ENCODE results near the gene TRPM1.
"Not testable (repeated sequence)": the region's sequence is repeated elsewhere in the genome, so short reads cannot be mapped to it uniquely, and the experiment has no call there.

TRPM1 gene

DNA sequence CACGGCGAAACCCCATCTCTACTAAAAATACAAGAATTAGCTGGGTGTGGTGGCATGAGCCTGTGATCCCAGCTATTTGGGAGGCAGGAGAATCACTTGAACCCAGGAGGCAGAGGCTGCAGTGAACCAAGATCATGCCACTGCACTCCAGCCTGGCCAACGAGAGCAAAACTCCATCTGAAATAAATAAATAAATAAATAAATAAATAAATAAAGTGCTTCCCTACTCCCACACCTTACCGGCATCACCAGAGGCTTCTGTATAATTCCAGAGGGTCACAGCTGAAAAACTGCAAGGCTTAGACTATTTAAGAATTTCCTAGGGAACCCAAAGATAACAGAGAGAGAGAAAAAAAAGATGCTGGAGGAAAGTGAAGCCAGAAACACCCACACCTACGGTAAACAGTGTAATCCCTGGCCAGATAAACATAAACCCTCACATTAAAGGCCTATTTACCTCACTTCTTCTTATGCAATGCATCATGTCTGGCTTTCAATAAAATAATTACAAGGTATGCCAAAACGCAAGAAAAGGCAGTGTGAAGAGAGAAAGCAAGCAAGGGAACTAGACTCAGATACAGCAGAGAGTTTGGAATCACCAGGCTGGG is 15.0 kb upstream of the TRPM1 start:
- DNase-seq (ENCODE audit: low read depth): no peak

DNA sequence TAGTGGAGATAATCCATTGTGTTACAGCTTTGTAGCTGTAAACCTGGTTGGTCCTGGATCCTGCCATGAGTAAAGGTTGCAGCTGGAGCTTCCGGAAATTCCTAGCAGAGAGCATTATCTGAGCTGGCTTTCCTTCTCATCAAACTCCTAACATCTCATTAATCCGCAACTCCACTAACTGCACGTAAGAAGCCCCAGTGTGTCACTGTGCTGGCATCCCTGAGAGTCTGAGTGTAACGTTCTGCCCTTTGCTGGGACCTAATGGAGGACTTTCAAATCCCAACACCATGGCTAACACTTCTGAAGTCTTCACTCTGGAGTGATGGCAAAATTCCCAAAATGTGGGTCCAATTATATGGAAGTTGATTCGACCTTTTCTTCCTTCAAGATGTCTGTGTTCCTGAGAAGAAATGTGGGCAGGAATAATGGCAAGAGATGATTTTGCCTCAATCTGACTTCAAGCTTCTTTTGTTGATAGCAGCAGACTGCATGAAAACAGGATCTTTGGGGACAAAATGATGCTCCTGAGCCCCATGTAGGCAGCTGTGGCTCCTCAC is 9.6 kb upstream of the TRPM1 start:
- no peak for DNase-seq (ENCODE audit: low read depth)

DNA sequence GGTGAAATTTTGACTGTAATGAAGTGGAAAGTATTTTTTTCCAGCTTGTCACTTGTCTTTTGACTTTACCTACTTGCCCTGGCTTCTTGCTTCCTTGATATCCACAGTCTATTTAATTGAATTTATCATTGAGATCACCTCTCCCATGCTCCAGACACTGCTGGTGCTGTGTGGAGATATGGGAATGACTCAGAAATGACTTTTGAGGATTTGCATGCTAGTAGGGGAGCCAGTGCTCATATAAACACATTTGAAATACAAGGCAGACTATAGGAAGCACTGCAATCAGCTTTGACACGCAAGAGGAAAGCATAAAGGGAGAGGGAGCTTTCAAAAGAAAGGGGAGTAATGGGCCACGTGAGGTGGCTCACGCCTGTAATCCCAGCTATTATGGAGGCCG is 7.3 kb upstream of the TRPM1 start:
- no peak for DNase-seq (ENCODE audit: low read depth)

DNA sequence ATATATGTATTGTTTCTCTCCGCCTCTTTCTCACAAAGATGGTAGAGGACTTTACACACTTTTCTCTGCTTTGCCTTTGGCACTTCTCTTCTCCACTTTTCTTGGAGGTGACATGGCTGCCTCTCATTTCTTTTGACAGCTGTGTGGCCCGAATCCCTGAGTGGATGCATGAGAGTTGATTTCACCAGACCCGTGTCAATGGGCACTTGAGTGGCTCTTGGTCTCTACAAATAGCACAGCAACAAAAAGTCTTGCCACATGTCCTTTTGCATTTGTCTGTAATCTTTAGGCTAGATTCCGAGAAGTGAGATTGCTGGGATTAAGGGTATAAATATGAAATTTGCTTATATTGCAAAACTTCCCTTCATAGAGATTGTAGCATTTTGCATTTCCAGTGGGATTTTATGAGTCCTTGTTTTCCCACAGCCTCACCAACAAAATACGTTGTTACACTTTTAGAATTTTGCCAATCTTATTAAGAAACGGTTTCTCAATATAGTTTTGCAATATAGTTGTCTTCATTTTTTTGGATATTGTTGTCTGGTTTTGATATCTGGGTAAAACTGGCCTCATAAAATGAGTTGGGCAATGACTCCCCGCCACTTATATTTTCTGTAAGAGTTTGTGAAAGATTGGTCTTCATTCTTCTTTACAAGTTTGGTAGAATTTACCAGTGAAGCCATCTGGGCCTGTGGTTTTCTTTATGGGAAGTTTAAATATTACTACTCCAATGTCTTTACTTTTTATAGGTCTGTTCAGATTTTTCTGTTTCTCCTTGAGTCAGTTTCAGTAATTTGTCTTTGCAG is 5.2 kb upstream of the TRPM1 start:
- no peak for DNase-seq (ENCODE audit: low read depth)

DNA sequence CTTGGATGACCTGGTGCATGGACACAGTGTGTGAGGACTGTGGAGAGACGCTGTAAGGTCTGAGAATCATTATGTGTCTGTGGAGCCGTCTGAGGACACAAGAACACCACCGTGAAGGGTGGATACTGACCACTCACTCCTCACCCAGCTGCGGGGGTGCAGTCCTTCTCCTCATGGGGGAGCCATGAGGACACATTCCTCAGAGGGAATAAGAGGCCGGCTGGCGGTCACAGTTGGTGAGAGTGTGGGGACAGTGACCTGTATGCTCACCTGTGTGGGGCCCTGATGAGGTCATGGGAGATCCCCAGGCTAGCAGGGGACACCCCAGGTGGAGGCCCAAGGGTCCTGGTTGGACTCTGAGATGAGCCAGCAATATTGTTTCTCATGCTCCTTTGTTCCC is 2.5 kb upstream of the TRPM1 start:
- DNase-seq (ENCODE audit: low read depth): no peak

DNA sequence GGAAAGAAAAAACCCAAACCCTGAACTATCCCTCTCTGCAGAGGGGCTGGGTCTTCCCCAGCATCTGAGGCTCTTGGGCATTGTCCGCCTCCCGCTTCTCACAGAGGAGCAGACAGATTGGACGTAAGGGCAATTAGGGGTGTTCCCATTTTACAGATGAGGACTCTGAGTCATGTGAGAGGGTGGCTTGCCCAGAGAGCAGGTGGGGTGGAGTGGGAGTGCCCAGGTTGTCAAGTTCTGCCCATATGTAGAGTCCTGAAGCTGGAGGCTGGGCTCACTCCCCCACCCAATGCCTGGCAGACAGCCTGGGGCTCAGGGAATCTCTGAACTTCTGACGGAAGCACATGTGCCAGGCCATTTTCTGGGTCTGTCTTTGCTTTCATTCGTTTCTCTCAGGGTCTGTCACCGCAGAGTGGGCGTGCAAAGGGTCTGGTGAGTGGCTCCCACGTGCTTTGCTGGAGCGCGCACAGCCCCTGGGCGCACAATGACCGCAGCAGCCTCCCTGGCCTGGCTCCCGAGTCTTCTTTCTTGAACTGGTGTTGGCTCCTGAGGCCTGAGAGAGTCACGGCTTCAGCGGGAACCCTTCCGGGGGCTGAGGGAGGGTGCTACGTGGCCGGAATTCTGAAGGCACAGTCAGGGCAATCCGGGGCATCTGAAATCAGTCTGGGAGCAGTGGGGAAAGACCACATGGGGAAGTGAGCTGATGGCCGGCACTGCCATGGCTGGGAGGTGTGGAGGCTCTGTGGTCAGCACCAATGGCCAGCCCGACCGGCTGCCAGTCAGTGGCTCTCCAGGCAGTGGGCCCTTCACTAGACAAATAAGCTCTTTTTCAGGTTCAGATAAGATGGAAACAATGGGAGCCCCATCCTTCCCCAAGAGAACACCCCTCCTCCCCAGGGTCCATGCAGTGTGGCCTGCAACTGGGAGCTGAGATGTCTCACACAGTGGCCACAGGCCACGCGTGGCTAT is 1.1 kb upstream of the TRPM1 start:
- no peak for DNase-seq (ENCODE audit: low read depth)

DNA sequence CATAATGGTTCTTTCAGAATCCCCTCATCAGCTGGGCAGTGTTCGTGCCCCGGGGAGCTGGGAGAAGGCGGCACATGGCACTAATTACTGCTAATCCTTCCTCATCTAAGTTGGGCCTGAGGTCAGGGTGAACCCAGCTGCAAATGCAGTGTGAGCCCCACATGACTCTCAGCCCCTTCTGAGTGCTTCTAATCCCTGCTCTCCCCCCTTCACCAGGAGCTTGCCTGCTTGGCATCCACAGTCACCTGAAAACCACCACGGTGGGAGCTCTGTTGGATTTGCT is 455 bp upstream of the TRPM1 start:
- no peak for DNase-seq (ENCODE audit: low read depth)

DNA sequence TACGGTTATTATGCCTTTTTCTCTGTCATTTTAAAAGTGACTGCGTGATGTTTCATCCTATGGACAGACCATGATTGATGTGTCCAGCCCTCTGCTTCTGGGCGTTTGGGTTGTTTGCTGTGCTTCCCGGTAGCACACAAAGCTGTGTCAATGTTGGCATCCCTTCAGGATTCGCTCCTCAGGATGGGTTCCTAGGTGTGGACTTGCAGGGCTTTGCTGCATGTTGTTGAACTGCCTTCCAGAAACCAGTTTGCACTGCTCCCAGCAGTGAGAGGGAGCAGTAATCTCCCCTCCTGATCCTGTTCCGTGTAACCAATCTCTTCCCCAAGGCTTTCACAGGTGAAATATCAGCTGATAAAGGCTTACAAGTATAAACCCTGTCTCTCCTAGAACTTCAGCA is 787 bp downstream of the TRPM1 start:
- no peak for DNase-seq (ENCODE audit: low read depth)

DNA sequence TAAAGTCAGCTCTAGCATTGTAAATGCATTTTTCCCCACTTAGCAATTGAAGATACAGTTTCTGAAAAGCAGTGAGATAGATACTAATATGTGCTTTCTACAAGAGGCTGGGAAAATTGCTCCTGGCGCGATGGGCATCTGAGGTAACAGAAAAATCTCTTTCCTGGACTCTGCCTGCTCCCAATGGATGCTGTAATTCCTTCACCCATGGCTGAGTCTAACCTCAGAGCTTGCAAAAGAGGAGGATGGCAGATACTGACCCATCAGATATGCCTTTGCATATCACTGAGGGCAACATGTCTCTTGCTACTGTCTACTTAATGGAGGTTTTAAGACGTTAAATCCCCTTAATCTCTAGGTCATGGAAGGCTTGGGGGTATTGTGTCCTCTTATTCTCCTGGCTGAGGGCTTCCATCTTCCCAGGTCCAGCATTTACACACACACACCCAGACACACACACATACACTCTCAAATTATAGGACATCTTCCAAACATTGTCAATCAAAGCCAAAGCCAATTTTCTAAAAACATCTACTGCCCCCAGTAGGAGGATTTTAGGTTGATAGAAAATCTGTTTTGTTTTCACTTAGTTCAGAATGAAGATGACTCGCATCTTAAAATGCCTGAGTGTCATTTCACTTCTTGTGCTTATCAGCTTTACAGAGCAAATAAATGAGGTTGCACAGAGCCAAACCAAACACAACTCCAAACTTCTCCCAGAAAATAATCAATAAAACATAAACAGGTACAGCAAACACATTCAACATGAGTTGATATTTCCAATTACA is 2.4 kb downstream of the TRPM1 start:
- no peak for DNase-seq (ENCODE audit: low read depth)

DNA sequence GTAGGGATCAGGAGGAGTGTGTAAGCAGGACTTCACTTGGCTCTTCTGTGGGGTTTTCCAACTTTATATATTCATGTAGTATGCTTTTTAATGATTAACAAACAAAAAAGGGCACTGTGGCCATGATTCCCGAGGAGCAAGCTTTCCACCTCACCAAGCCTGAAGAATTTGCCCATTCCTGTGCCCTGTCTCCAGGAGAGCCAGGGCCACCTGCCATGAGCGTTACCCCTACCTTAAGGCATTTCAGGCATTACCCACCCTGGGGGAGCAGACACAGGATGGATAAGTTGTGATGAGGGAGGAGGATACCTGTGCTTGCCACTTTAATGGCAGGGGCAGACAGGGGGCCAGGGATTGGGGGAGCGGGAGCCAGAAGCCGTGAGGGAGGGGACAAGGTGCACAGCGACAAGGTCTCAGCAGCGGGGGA is 3.0 kb downstream of the TRPM1 start:
- DNase-seq (ENCODE audit: low read depth): no peak

DNA sequence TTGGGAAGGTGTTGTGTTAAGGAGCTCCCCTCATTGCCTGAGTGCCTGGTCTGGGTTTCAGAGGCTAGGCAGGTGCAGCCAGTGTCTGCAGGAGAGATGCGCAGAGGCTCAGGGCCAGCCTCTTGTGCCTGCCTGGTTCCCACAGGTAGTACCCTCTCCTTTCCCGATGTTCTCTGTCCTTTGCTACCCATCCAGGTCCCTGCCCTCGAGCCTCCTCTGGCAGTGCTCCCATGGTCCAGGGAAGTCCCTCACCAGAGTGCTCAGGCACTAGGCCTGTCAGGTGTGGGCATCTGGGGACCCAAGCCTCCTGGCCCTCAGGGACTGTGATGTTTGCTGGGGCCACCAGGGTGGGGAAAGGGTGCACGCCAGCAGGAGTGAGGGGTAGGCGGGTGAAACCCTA is 5.0 kb downstream of the TRPM1 start:
- DNase-seq (ENCODE audit: low read depth): no peak

DNA sequence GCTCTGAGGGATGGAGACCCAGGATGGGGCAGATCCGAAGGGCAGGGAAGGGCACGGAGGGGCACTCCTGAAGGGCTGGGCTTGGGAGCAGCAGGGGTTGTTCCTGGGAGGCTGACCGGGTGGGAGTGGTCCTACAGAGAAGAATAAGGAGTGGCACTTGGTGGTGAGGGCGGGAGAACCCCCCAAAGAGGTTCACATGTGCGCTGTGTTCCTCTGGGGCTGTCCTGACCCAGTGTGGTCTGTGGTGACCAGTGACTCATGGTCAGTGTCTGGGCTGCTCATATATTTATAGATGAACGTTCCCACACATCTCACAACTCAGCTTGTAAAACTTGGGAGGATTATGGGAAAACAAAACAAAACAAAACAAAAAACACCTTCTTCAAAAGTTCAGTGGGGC is 10.0 kb downstream of the TRPM1 start:
- no peak for DNase-seq (ENCODE audit: low read depth)

DNA sequence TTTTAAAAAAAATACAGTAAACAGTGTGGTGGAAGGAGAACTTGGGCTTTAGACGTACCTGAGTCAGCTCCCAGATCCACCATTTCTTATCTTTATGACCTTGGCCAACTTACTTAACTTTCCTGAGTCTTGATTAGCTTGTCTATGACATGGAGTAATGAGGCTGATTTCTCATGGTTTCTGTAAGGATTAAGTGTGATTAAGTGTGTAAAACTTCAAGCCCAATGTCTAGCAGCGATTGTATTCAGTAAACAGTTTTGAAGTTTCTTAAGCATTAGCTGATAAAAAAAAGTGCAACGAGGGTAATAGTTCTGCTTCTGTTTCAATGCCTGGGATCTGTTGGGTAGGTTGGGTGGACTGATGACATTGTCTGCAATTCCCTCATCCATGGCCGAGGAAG is 10.8 kb downstream of the TRPM1 start:
- DNase-seq (ENCODE audit: low read depth): no peak

DNA sequence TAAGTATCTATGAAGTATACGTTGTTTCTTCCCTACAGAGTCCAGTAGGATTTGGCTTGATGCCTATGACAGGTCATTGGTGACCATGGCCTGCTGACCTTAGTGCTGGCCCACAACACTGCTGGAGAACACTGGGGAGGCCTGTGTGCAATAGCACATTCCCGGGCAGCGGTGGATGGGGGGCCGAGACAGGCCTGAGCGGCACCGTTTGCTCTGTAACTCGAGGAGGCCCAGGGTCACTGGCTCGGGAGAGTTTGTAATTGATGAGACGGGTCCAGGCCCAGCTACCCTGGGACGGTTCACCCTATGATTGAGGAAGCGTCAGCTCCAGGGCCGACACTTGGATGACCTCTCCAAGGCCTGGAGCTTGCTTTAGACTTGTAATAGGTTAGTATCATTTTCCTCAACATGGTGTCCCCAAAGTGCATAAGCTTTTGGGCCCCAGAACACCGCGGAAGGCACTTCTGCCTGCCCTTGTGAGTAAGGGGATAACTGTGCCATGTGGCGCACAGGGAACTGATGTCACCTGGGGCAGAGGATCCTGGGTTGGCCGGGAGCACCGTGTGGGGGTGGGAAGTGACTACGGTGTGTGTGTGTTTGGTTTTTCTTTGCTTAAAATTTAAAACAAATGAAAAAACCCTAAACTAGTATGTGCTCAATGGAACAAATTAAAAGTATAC is 12.0 kb downstream of the TRPM1 start:
- DNase-seq (ENCODE audit: low read depth): no peak

DNA sequence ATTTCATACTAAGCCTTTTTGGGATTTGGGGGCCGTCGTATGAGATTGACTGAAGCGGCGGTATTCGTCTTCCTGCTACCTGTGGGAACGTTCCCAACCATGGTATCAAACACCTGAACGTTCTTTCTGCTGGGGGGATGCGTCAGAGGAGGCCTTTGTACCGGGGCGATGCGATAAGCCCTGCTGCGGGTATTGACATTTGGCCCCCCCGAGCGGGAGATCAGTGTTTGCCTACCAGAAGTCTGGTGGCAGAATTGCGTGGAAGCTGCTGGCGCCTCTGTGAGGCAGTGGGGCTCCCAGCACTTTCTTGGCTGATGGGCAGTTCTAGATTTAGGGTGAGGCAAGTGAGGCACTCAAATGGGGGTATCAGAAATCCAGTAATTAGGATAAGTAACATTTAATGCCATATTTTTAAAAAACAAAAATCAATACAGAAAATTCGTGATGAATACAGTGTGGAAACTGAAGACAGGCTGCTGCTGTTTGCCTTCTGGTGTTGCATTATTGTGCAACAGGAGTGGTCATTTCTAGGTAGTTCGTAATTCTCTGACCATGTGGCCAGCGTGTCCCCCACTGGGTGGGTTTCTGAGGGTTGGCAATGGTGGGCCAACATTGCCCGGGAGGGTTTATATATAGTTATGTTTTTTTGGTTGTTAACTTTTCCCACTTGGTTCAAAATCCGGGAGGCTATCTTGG is 12.7 kb downstream of the TRPM1 start:
- DNase-seq (ENCODE audit: low read depth): no peak

DNA sequence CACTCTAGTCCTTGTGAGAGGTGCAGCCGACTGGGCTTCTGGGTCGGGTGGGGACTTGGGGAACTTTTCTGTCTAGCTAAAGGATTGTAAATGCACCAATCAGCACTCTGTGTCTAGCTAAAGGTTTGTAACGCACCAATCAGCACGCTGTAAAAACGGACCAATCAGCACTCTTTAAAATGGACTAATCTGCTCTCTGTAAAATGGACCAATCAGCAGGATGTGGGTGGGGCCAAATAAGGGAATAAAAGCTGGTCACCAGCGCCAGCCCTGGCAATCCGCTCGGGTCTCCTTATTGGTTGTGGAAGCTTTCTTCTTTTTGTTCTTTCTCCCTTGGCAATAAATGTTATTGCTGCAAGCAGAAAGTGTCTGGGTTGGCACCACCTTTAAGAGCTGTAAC is 13.5 kb downstream of the TRPM1 start:
- DNase-seq (ENCODE audit: low read depth): not testable (repeated sequence)

DNA sequence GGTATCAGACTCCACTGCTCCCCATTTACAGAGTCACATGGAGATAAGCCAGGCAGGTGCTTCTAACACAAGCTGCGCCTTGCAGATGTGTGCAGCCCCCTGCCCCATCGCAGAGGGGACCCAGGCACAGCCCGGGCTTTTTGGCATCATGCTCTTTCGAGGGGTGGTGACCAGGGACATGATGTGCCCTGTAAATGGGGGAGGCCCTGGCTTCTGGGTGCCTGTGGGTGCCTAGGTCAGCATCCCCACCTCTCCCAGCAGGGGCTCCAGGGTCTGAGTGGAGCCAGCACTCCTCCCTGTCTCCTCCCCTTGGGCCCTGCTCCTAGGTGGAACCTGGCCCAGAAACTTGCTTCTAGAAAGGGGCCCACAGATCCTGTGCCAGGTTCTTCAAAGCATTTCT is 15.2 kb downstream of the TRPM1 start:
- no peak for DNase-seq (ENCODE audit: low read depth)

DNA sequence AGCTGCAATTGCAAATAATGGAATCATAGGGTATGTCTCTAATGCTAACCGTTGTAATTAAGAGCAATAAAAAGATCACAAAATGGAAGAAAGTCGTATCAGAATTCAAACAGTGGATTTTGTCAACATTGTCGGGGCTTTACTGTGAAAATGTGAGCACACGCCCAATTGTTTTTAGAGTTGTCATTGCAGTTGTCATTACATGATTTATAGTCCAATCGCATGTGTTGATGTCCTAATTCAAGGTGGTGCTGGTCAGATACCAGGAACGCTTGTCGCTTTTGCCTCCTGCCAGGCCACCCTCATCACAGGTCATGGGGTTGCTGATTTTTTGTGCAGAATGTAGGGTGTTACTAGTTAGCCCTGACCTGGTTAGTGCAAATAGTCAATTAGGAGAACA is 16.2 kb downstream of the TRPM1 start:
- DNase-seq (ENCODE audit: low read depth): no peak

DNA sequence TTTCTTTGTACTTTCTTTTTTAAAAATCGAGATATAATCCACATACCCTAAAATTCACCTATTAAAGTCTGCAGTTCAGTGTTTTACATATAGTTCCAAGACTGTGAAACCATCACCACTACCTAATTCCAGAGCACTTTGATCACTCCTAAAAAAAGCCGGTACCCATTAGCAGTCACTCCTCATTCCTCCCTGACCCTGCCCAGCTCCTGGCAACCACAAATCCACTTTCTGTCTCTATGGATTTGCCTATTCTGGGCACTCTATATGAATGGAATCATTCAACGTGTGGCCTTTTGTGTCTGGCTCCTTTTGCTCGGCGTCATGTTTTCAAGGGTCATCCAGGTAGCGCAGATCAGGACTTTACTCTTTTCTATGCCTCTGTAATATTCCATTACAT is 17.3 kb downstream of the TRPM1 start:
- DNase-seq (ENCODE audit: low read depth): no peak

DNA sequence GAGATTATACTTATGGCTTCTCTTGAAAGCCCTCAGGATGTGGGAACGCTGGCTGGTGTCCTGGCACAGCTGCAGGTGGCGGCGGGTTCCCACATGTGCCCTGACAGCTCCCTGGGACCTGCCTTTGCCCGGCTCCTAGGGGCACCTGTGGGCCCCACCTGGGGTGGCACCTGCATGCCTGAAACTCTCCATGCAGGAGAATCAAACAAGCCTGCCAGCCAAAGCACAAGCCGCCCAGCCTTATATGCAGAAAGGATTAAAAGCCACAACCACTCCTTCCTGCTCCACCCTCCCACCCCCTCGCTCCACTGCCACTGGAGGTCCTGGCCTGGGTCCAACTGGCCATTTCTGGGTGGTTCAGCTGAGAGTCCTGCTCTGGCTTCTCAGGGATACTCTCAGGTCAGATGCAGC is 18.1 kb downstream of the TRPM1 start:
- DNase-seq (ENCODE audit: low read depth): no peak
